HUES48 (cell line): ENCODE results near the gene AHSG.
"Not testable (repeated sequence)": the region's sequence is repeated elsewhere in the genome, so short reads cannot be mapped to it uniquely, and the experiment has no call there.

Source experiments
- H3K27ac ChIP-seq: one replicate; pipeline ENCODE4 v1.7.0; 2013; ENCODE audit warnings: low read depth, low read length, inconsistent platforms
- H3K27me3 ChIP-seq: 2 replicates; pipeline ENCODE4 v1.6.1; 2013; ENCODE audit warnings: mild to moderate bottlenecking, low read length; ENCODE audit not compliant: control insufficient read depth, insufficient read depth
- H3K36me3 ChIP-seq: 2 replicates; pipeline ENCODE4 v1.6.1; 2013; ENCODE audit warnings: low read length; ENCODE audit not compliant: control insufficient read depth, insufficient read depth
- H3K4me1 ChIP-seq: 2 replicates; pipeline ENCODE4 v1.6.1; 2013; ENCODE audit warnings: mild to moderate bottlenecking, low read length; ENCODE audit not compliant: control insufficient read depth, insufficient read depth
- H3K4me3 ChIP-seq: 2 replicates; pipeline ENCODE4 v1.5.1; 2013; ENCODE audit warnings: mild to moderate bottlenecking, low read depth, low read length
- H3K9ac ChIP-seq: 2 replicates; pipeline ENCODE4 v1.6.1; 2013; ENCODE audit warnings: mild to moderate bottlenecking, low read depth, low read length, moderate library complexity
- H3K9me3 ChIP-seq: 2 replicates; pipeline ENCODE4 v1.6.1; 2013; ENCODE audit warnings: low read length; ENCODE audit not compliant: control insufficient read depth, insufficient read depth

AHSG gene

GRCh38 chr3:186580785-186581184 lies 32.1 kb upstream of the AHSG start:
- Histone ChIP-seq H3K9ac (no peak overlapping the region), H3K9me3 (no peaks in the 10 kb centered on the region), H3K4me3 (no peak overlapping the region), H3K27ac (no peak overlapping the region), H3K4me1 (peaks cover 5% of the 10 kb centered on the region; the same call in 1 of the 2 replicates), H3K27me3 (no peaks in the 10 kb centered on the region), H3K36me3 (peaks cover 99% of the 10 kb centered on the region)

- Histone ChIP-seq H3K9me3 (no peaks in the 10 kb centered on the region), H3K9ac (no peak overlapping the region), H3K27ac (peak overlapping the region; percentile 75), H3K27me3 (no peaks in the 10 kb centered on the region), H3K4me3 (no peak overlapping the region), H3K36me3 (peaks cover 86% of the 10 kb centered on the region), H3K4me1 (peaks cover 5% of the 10 kb centered on the region; the same call in 1 of the 2 replicates)
Measured at GRCh38 chr3:186582541-186582940, 30.3 kb upstream of the AHSG start.

GRCh38 chr3:186583831-186584230 lies 29.0 kb upstream of the AHSG start:
- Histone ChIP-seq H3K27ac (peak overlapping the region; percentile 75), H3K9ac (no peak overlapping the region), H3K4me3 (no peak overlapping the region), H3K27me3 (no peaks in the 10 kb centered on the region), H3K36me3 (peaks cover 73% of the 10 kb centered on the region), H3K9me3 (no peaks in the 10 kb centered on the region), H3K4me1 (peaks cover 5% of the 10 kb centered on the region; the same call in 1 of the 2 replicates)

GRCh38 chr3:186586245-186586644 lies 26.6 kb upstream of the AHSG start:
- H3K36me3 ChIP-seq, result peaks cover 50% of the 10 kb centered on the region
- H3K27me3 ChIP-seq, H3K4me1 ChIP-seq, H3K4me3 ChIP-seq, H3K27ac ChIP-seq, H3K9me3 ChIP-seq, H3K9ac ChIP-seq: not testable (repeated sequence)

- Histone ChIP-seq H3K4me3 (no peak overlapping the region), H3K4me1 (peaks cover 5% of the 10 kb centered on the region; the same call in 1 of the 2 replicates), H3K9me3 (no peaks in the 10 kb centered on the region), H3K36me3 (peaks cover 41% of the 10 kb centered on the region), H3K9ac (no peak overlapping the region), H3K27me3 (no peaks in the 10 kb centered on the region), H3K27ac (no peak overlapping the region)
Measured at GRCh38 chr3:186587183-186587582, 25.7 kb upstream of the AHSG start.

- H3K9ac ChIP-seq, result no peak overlapping the region
- no peaks in the 10 kb centered on the region for H3K27me3 ChIP-seq
- peaks cover under 1% of the 10 kb centered on the region; the same call in 1 of the 2 replicates for H3K4me1 ChIP-seq
- peak overlapping the region; percentile 7 for H3K27ac ChIP-seq
- peaks cover 26% of the 10 kb centered on the region for H3K36me3 ChIP-seq
- H3K4me3 ChIP-seq, result no peak overlapping the region
- H3K9me3 ChIP-seq, result no peaks in the 10 kb centered on the region
Measured at GRCh38 chr3:186588632-186589031, 24.2 kb upstream of the AHSG start.

GRCh38 chr3:186589121-186589520 lies 23.7 kb upstream of the AHSG start:
- no peak overlapping the region for H3K4me3 ChIP-seq
- H3K9ac ChIP-seq, result no peak overlapping the region
- H3K27me3 ChIP-seq, result no peaks in the 10 kb centered on the region
- peaks cover 21% of the 10 kb centered on the region for H3K36me3 ChIP-seq
- H3K9me3 ChIP-seq, result no peaks in the 10 kb centered on the region
- H3K27ac ChIP-seq, result no peak overlapping the region
- no peaks in the 10 kb centered on the region for H3K4me1 ChIP-seq

GRCh38 chr3:186589856-186590579 lies 22.8 kb upstream of the AHSG start:
- Histone ChIP-seq H3K4me1 (no peaks in the 10 kb centered on the region), H3K36me3 (peaks cover 12% of the 10 kb centered on the region), H3K9me3 (no peaks in the 10 kb centered on the region), H3K27ac (no peak overlapping the region), H3K27me3 (no peaks in the 10 kb centered on the region), H3K4me3 (no peak overlapping the region), H3K9ac (no peak overlapping the region)

GRCh38 chr3:186590580-186591295 lies 22.1 kb upstream of the AHSG start:
- no peaks in the 10 kb centered on the region for H3K4me1 ChIP-seq
- H3K36me3 ChIP-seq, result peaks cover 5% of the 10 kb centered on the region
- H3K27ac ChIP-seq, result no peak overlapping the region
- H3K4me3 ChIP-seq, result no peak overlapping the region
- no peaks in the 10 kb centered on the region for H3K27me3 ChIP-seq
- no peaks in the 10 kb centered on the region for H3K9me3 ChIP-seq
- H3K9ac ChIP-seq, result no peak overlapping the region

GRCh38 chr3:186592682-186593081 lies 20.2 kb upstream of the AHSG start:
- Histone ChIP-seq H3K9me3 (no peaks in the 10 kb centered on the region), H3K4me3 (no peak overlapping the region), H3K27me3 (no peaks in the 10 kb centered on the region), H3K27ac (no peak overlapping the region), H3K36me3 (no peaks in the 10 kb centered on the region), H3K9ac (no peak overlapping the region), H3K4me1 (peaks cover 4% of the 10 kb centered on the region)

GRCh38 chr3:186593862-186594261 lies 19.0 kb upstream of the AHSG start:
- H3K4me1 ChIP-seq, result peaks cover 4% of the 10 kb centered on the region
- H3K9me3 ChIP-seq, result no peaks in the 10 kb centered on the region
- no peaks in the 10 kb centered on the region for H3K36me3 ChIP-seq
- H3K27me3 ChIP-seq, result no peaks in the 10 kb centered on the region
- H3K9ac ChIP-seq, result no peak overlapping the region
- H3K27ac ChIP-seq, result no peak overlapping the region
- H3K4me3 ChIP-seq, result no peak overlapping the region
